22Rv1 (cell line): Measurements from ENCODE around the gene PRKAG3.

Source experiments
- H3K27ac ChIP-seq: fragments of 450-650 bp; 2 replicates; pipeline ENCODE4 v1.5.1; 2017
- CTCF ChIP-seq: fragments of 450-650 bp; IDR thresholded peaks from 2 replicates; pipeline ENCODE4 v1.5.1; 2017; ENCODE audit warnings: mild to moderate bottlenecking
- ZFX ChIP-seq: fragments of 450-650 bp; IDR thresholded peaks from 2 replicates; pipeline ENCODE4 v1.6.1; 2017; ENCODE audit warnings: antibody characterized with exemption, borderline replicate concordance

PRKAG3 gene

GRCh38 chr2:218857371-218858137 lies 26.0 kb upstream of the PRKAG3 start:
- TF ChIP-seq CTCF, result no peak
- no peak for TF ChIP-seq ZFX
- no peak overlapping the region for H3K27ac ChIP-seq

GRCh38 chr2:218856896-218857243 lies 25.3 kb upstream of the PRKAG3 start:
- no peak for TF ChIP-seq ZFX
- TF ChIP-seq CTCF, result no peak
- H3K27ac ChIP-seq, result no peak overlapping the region

GRCh38 chr2:218856167-218856895 lies 24.7 kb upstream of the PRKAG3 start:
- H3K27ac ChIP-seq, result no peak overlapping the region
- TF ChIP-seq CTCF, result no peak
- no peak for TF ChIP-seq ZFX

- no peak overlapping the region for H3K27ac ChIP-seq
- TF ChIP-seq CTCF, result no peak
- no peak for TF ChIP-seq ZFX
These were observed 23.9 kb upstream of the PRKAG3 start for GRCh38 chr2:218855305-218856166.

- no peak overlapping the region for H3K27ac ChIP-seq
- no peak for TF ChIP-seq CTCF
These were observed 23.3 kb upstream of the PRKAG3 start for GRCh38 chr2:218854860-218855259.

- TF ChIP-seq CTCF, result no peak
- no peak for TF ChIP-seq ZFX
- no peak overlapping the region for H3K27ac ChIP-seq
These were observed 22.2 kb upstream of the PRKAG3 start for GRCh38 chr2:218853766-218854165.
